ENCODE measurements around the gene IL3. TPM values are rescaled to one million over a fixed set of nuclear protein-coding genes. Genes with fewer than 3 reads are reported as not detected.

Gene IL3
- total and polyA plus RNA-seq, 9 of the 15 experiments (the other 6 are each of a cell fraction or from before 2014, with no cell fraction given): not detected

- BruUV-seq (replicated peaks): no TSS peak
- no peak overlapping the region for H3K27ac ChIP-seq (ENCODE audit: extremely low read depth, low read depth, low read length)
- no peaks in the 10 kb centered on the region for H3K36me3 ChIP-seq (ENCODE audit: control insufficient read depth, insufficient read depth, low read length)
- peaks cover 21 to 36% of the 10 kb centered on the region in 2 experiments for H3K4me1 ChIP-seq (replicated peaks in 1 of 2; ENCODE audit: control insufficient read depth in 2 of 2, insufficient read depth in 2 of 2, low read length in 2 of 2)
- 90% methylated on average over 11 of the region's 13 CpGs for WGBS (ENCODE audit: insufficient coverage, low coverage, missing lambda C conversion rate)
- H3K4me3 ChIP-seq: no peak overlapping the region
- no peaks in the 10 kb centered on the region for H3K9me3 ChIP-seq (replicated peaks; ENCODE audit: control insufficient read depth, insufficient read depth, low read depth, low read length)
- in situ Hi-C loops (cut with MboI) (loop anchor here (5.0 to 25.0 kb wide), 4 partner anchors 111 to 431 kb away; no protein-coding TSS in a partner anchor), intact Hi-C loops (cut with micrococcal nuclease) (loop anchor here (1.0 to 10.0 kb wide), 6 partner anchors 111 to 435 kb away; no protein-coding TSS in a partner anchor)
- CTCF ChIA-PET (ENCODE audit: low intra/inter-chr PET ratio): interaction anchor here (0.6 to 3.4 kb wide), 12 partner anchors 20 to 817 kb away, joined by 3 to 25 read pairs (median 3); no protein-coding TSS in a partner anchor
- DNase-seq (ENCODE audit: extremely low read depth in 1 of 4, low spot score in 3 of 4): no peak
- no peaks in the 10 kb centered on the region for H3K79me2 ChIP-seq (ENCODE audit: control insufficient read depth, insufficient read depth, low read length)
- no peak overlapping the region for H2AFZ ChIP-seq (ENCODE audit: low read depth, low read length)
- peak; percentile 67 for TF ChIP-seq NFIC (IDR thresholded peaks at IDR 0.05)
- TF ChIP-seq VEZF1 (CRISPR knock-in tag; IDR thresholded peaks at IDR 0.05): no peak
- no peak for TF ChIP-seq LCOR (CRISPR knock-in tag; IDR thresholded peaks at IDR 0.05)
- no peaks in the 10 kb centered on the region for H3K27me3 ChIP-seq (ENCODE audit: control insufficient read depth in 2 of 2, insufficient read depth in 2 of 2, low read length in 2 of 2)
- H3K9me1 ChIP-seq (ENCODE audit: control insufficient read depth, insufficient read depth, low read length): no peaks in the 10 kb centered on the region
- no peak for FAIRE-seq
- no peak overlapping the region for H3K4me2 ChIP-seq (ENCODE audit: insufficient read depth, low read length)
- H3K9ac ChIP-seq (ENCODE audit: insufficient read depth in 1 of 2, low read depth in 2 of 2, low read length in 2 of 2): peak overlapping the region in 1 of 2 experiments; percentile 65; a peak in 2 of 4 replicates
- POLR2A ChIA-PET: no interaction called here
- H4K20me1 ChIP-seq (replicated peaks; ENCODE audit: control insufficient read depth, insufficient read depth, low read length): no peaks in the 10 kb centered on the region
- no peak for ATAC-seq
Observed at GRCh38 chr5:132065951-132066701, 5.7 kb downstream of the IL3 start.

Measured in K562 (cell line).